ENCODE data around the gene TULP4.
A peak's percentile ranks its signal among the peaks of the same experiment; 100 is the strongest.
"Not testable (repeated sequence)": the region's sequence is repeated elsewhere in the genome, so short reads cannot be mapped to it uniquely, and the experiment has no call there.

The TULP4 gene

GRCh38 chr6:158529629-158530028, 217.4 kb downstream of the TULP4 start:
- no peak for DNase-seq (ENCODE audit: low read depth)

DNA sequence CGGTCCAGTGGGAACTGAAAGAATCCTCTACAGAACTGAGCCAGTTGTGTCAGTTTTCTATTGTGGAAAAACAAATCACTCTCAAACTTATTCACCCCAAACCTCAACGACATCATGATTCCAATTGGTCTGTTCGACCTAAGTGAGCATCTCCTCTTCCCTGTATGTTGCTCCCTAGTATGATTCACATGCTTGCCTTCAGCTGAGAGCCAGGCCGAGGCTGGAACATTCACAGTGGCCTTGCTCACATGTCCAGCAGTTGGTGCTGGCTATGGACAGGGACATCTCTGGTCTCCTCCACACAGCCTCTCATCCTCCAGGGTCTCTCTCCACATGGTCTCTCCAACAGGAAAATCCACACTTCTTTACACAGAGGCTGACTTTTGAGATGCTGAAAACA, 219.3 kb downstream of the TULP4 start:
- DNase-seq (ENCODE audit: low read depth) = no peak

GRCh38 chr6:158531970-158532369, 219.7 kb downstream of the TULP4 start:
- DNase-seq (ENCODE audit: low read depth) = no peak

DNA sequence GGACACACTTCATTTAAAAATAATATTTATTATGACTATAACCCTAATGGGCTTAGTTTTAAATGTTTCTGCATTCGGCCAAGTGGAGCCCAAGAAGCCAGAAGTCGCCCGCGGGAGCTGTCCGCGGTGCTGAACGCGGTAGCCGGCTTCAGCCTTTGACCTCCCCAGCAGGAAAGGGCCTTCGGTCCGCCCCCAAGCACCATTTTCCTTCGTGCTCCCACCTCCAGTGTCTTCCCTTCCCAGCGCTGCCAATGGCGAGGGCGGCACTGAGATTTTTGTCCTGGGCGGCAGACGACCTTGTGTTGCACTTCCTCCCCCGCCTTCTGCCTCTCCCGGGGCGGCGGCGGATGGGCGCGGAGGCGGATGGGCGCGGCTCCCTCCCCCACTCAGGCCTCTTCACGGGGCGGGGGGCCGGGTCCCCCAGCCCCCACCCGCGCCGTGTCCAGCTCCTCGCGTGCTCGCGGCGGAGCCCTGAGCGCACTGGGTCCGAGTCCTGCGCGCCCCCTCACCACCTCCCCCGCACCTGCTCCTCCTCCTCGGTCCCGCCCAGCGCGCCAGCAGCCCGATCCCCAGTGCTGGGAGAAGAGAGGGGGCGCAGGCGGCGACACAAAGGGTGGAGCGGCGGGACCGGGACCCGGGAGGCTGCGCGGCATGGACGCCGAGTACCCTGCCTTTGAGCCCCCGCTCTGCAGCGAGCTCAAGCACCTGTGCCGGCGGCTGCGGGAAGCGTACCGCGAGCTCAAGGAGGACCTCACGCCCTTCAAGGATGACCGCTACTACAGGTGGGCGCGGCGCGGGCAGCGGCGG, 224.0 kb downstream of the TULP4 start:
- peak; percentile 41 for DNase-seq (ENCODE audit: low read depth)

DNA sequence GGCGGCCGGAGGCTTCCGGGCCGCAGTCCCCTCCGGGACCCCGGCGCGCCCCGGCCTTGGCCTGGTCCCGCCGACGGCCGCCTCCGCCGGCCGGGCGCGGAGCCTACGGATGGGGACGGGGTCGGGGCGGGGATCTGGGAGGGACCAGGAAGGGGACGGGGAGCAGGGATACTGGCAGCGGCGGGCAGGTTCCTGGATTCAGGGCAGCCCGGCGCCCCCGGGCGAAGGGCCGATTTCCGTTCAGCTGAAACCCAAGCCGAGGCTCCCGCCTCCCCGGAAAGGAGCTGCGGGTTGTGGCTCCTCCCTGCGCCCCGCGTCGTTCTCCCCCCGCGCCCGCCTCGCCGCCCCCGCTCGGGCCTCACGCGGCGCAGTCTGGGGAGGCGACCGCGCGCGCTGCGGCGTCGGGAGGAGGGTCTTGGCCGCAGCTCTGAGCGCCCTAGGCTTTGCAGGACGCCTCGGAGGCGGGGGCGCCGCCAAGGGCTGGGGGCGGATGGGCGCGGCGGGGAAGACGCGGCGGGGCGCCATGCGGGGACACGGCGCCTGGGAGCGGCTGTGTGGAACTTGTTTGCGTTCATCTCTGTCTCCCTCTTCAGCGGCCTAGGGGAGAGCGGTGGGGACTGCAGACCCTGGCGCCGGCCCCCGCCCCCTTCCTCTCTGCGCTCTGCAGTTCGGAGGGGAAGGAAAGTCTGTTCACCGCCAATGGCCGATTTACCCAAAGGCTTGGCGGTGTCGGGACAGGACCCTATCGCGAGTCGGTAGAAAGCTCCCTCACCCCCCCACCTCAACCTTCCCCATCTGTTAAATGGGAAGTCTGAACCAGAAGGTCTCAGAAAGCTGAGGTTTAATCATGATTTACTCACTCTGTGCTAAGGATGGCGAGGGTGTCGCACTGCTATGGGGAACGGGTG, 224.9 kb downstream of the TULP4 start:
- DNase-seq (ENCODE audit: low read depth) = no peak

- no peak for DNase-seq (ENCODE audit: low read depth)
Measured at GRCh38 chr6:158538741-158539140, 226.5 kb downstream of the TULP4 start.

- DNase-seq (ENCODE audit: low read depth) = no peak
Measured at GRCh38 chr6:158539413-158539812, 227.1 kb downstream of the TULP4 start.

- no peak for DNase-seq (ENCODE audit: low read depth)
Measured at GRCh38 chr6:158539881-158540280, 227.6 kb downstream of the TULP4 start.

DNA sequence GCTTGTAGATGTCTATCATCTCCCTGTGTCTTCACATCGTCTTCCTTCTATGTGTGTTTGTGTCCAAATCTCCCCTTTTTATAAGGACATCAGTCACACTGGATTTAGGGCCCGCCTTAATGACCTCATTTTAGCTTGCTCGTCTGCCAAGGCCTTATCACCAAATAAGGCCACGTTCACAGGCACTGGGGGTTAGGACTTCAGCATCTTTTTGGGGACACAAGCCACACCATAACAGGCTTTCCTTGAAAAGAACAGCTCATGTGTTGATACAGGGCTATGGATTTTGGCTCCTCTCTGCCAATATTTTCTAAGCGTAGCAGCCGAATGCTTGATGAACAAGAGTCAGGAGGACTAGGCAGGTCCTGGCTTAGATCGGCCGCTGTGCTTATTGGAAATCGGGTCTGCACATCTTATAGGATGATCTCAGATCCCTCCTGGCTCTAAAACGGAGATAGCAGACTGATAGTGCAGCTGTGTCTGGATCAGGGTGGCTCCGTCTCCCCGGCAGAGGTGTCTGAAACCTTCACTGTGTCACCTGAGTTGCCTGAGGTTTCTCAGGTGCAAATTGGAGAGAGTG, 231.4 kb downstream of the TULP4 start:
- DNase-seq (ENCODE audit: low read depth) = no peak

GRCh38 chr6:158544428-158544827, 232.2 kb downstream of the TULP4 start:
- no peak for DNase-seq (ENCODE audit: low read depth)

DNA sequence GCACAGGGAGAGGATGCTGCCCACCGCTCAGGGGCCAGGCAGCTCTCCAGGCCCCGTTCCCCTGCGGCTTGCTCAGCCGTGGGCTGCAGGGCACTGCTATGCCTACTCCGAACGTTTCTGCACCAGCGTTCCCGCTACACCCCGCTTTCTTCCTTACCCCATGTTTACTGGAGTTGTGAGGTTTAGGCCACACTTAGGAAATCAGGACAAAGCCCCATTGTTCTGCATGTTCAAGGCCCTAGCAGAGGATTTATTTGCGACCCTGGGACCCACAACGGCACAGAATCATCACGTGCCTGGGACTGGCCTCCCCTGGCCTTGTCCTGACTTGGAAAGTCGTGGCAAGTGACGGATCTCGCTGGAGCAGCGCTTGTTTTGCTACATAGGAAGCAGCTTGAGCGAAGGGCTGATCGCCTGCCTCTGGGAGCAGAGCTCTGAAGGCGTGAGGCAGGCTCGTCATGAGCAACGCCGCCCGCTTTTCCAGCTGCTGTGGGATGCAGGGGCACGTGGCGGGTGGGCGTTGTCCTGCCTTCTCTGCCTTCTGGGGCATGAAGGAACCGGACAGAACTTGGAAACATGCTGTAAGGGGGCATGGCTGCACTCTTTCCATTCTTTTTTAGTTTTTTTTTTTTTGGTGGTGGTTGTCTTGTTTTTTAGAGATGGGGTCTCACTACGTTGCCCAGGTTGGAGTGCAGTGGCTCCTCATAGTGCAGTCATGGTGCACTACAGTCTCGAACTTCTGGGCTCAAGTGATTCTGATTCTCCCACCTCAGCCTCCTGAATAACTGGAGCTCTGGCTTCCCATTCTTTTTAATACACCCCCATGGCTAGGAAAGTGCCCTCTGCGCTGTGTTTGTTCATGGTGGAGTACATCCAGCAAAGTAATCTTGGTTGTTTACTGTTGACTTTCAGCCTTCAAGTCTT, 233.0 kb downstream of the TULP4 start:
- no peak for DNase-seq (ENCODE audit: low read depth)

DNA sequence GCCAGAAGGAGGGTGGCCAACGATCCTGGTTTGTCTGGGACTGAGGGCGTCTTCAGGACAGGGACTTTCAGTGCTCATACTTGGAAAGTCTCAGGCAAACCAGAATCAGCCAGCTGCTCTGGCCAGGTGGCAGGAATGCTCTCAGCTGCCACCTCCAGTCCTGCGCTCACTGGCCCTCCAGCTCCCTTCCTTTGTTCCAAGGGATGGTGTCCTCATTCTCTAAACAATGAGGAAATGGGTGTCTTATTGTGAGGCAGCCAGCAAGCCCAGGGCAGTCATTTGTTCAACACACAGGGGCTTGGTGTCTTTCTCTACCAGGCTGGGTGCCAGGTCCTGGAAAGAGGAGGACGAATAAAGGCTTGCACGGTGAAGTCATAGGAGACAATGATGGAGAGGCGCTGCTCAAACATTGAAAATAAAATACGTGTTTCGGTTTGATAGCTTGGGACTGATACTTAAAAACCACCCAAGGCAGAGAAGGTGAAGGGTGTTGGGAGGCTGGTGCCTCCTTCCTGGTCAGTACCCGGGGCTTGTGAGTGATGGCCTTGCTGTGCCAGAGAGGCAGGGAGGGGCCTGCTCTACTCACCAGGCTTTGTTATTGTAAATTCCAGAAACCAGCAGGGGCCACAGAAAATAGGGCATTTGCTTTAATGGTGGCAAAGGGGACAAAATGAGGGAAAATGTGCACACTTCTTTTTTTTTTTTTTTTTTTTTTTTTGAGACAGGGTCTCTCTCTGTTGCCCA, 236.3 kb downstream of the TULP4 start:
- no peak for DNase-seq (ENCODE audit: low read depth)

GRCh38 chr6:158552055-158552795, 240.0 kb downstream of the TULP4 start:
- DNase-seq (ENCODE audit: low read depth) = no peak

DNA sequence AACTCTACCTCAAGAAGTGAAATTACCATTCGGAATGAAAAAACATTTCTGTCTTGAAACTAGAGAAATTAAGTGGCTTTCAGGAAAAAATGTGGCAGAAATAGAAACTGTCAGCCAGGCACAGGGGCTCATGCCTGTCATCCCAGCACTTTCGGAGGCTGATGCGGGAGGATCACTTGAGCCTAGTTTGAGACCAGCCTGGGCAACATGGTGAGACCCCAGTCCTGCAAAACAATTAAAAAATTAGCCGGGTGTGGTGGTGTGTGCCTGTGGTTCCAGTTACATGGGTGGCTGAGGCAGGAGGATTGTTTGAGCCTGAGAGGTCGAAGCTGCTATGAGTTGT, 240.5 kb downstream of the TULP4 start:
- no peak for DNase-seq (ENCODE audit: low read depth)

DNA sequence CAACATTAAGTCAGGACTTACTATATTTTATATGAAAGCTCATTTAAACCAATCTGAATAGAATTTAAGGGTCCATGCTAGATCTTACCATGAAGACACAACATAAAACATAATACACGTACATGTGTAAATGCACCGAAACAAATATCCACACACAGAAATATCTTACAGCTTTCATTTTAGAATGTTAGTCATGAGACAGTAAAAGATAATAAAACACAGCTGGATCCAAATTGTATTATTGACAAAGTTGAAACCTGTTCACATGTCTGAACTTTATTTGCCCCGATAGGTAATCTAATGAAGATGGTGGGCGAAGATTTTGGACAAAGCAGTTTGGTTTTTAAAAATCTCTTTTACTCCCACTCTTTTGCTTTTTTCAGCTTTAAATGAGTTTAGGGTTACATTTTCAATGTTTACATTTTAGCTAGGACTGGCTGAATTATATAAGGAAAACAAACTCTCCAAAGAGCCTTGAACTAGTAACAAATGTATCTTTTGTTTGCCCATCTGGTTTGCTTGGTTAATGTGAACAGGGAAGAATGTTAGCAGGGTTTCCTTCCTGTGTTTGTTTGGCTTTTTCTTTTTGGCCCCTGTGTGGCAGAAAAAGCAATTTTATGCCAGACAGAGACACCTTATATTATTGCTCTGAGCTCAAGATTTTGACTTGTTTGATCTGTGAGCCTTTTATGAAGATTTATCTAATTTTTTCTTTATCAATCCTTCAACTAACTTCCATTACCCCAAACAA, 242.5 kb downstream of the TULP4 start:
- DNase-seq (ENCODE audit: low read depth) = no peak

DNA sequence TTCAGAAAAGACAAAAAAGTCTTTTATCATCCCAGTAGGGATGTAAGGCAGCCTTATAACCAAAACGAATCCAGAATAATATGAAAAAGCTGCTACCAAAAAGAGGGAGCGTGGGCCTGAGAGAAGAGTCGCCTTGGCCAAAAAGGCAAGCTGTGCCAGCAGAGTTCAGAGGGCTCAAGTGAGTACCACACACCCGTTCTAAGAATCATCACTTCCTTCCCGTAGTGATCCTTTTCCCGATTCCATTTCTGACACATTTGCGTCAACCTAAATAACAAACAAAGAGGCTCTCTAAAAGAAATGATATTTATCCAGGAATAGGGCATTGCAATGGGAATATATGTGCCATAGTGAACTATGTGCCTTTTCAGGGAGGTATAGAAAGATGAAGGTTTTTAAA, 243.8 kb downstream of the TULP4 start:
- no peak for DNase-seq (ENCODE audit: low read depth)

DNA sequence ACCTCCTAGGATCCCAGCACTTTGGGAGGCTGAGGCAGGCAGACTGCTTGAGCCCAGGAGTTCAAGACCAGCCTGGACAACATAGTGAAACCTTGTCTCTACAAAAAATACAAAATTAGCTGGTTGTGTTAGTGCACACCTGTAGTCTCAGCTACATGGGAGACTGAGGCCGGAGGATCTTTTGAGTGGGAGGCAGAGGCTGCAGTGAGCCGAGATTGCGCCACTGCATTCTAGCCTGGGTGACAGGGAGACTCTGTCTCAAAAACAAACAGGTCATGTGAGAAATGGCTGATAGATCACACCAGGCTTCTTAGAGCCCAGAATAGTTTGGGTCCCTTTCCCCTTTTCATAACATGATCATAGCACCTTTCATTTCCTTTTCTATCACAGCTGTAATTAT, 244.8 kb downstream of the TULP4 start:
- DNase-seq (ENCODE audit: low read depth) = not testable (repeated sequence)

DNA sequence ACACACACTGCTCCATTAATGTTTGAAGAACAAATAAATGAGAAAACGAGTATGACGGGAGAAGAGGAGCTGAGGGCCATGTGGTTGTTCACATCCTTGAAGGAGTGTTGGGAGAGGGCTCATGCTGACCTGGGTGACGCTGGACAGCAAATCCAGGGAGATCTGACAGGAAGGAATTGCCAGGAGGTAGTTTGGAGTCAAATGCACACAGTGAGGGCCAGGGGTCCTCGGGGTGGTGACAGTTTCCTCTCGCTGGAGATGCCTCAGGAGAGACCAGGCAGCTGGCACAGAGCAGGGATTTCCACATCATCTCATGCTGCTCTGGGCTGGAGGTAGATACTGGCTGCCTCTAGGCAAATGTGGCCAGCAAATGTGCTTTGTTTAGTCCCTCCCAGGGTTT, 245.7 kb downstream of the TULP4 start:
- no peak for DNase-seq (ENCODE audit: low read depth)

GRCh38 chr6:158558415-158559306, 246.4 kb downstream of the TULP4 start:
- DNase-seq (ENCODE audit: low read depth) = no peak

Measured in T-helper 22 cell (primary cell).